KOPT-K1 (cell line): Measurements from ENCODE around the gene ZNF512B.
"Not testable (repeated sequence)": the region's sequence is repeated elsewhere in the genome, so short reads cannot be mapped to it uniquely, and the experiment has no call there.

Source experiments
- H3K27ac ChIP-seq: fragments of 200-600 bp; sonication (generic); 2 replicates; pipeline ENCODE4 v1.5.1; 2016; ENCODE audit warnings: antibody characterized with exemption, mild to moderate bottlenecking, low read depth, low read length; ENCODE audit not compliant: poor library complexity, severe bottlenecking
- H3K36me3 ChIP-seq: fragments of 200-600 bp; sonication (generic); 2 replicates; pipeline ENCODE4 v1.5.1; 2017; ENCODE audit warnings: antibody characterized with exemption, mild to moderate bottlenecking, low read length, moderate library complexity; ENCODE audit not compliant: insufficient read depth
- H3K9me3 ChIP-seq: fragments of 200-600 bp; sonication (generic); 2 replicates; pipeline ENCODE4 v1.5.1; 2017; ENCODE audit warnings: antibody characterized with exemption, low read length, mild to moderate bottlenecking; ENCODE audit not compliant: insufficient read depth, poor library complexity, severe bottlenecking

ZNF512B gene

GRCh38 chr20:63969838-63970713 lies at the start of gene ZNF512B:
Gene ZNF512B (minus strand): TSS chr20:63969930. CDS start chr20:63967950, 1,980 bp downstream.
- Histone ChIP-seq H3K27ac (peak within 1 kb of the TSS; percentile 87), H3K36me3 (peaks cover 28% of the 10 kb centered on the region), H3K9me3 (peaks cover 32% of the 10 kb centered on the region)

GRCh38 chr20:64015635-64016034 lies 45.9 kb upstream of the ZNF512B start:
- no peak overlapping the region for H3K27ac ChIP-seq
- peaks cover 10% of the 10 kb centered on the region for H3K9me3 ChIP-seq
- peaks cover 89% of the 10 kb centered on the region for H3K36me3 ChIP-seq

GRCh38 chr20:64012385-64013154 lies 42.8 kb upstream of the ZNF512B start:
- Histone ChIP-seq H3K36me3 (peaks cover 90% of the 10 kb centered on the region), H3K9me3 (peaks cover 35% of the 10 kb centered on the region)
- H3K27ac ChIP-seq, result not testable (repeated sequence)

- H3K27ac ChIP-seq, result no peak overlapping the region
- peaks cover 35% of the 10 kb centered on the region for H3K9me3 ChIP-seq
- peaks cover 90% of the 10 kb centered on the region for H3K36me3 ChIP-seq
These were observed 41.6 kb upstream of the ZNF512B start for GRCh38 chr20:64011366-64011779.

- Histone ChIP-seq H3K27ac (no peak overlapping the region), H3K9me3 (peaks cover 35% of the 10 kb centered on the region), H3K36me3 (peaks cover 90% of the 10 kb centered on the region)
These were observed 41.0 kb upstream of the ZNF512B start for GRCh38 chr20:64010711-64011237.

- Histone ChIP-seq H3K27ac (no peak overlapping the region), H3K9me3 (peaks cover 35% of the 10 kb centered on the region), H3K36me3 (peaks cover 90% of the 10 kb centered on the region)
These were observed 40.2 kb upstream of the ZNF512B start for GRCh38 chr20:64009811-64010387.

- H3K27ac ChIP-seq, result no peak overlapping the region
- H3K36me3 ChIP-seq, result peaks cover 94% of the 10 kb centered on the region
- H3K9me3 ChIP-seq, result peaks cover 35% of the 10 kb centered on the region
These were observed 37.2 kb upstream of the ZNF512B start for GRCh38 chr20:64006902-64007301.

- Histone ChIP-seq H3K9me3 (peaks cover 33% of the 10 kb centered on the region), H3K27ac (no peak overlapping the region), H3K36me3 (peaks cover 96% of the 10 kb centered on the region)
These were observed 36.8 kb upstream of the ZNF512B start for GRCh38 chr20:64006490-64006889.

GRCh38 chr20:64005394-64005793 lies 35.7 kb upstream of the ZNF512B start:
- peaks cover 96% of the 10 kb centered on the region for H3K36me3 ChIP-seq
- H3K27ac ChIP-seq, result no peak overlapping the region
- H3K9me3 ChIP-seq, result peaks cover 22% of the 10 kb centered on the region

GRCh38 chr20:64003960-64004725 lies 34.4 kb upstream of the ZNF512B start:
- no peak overlapping the region for H3K27ac ChIP-seq
- H3K9me3 ChIP-seq, result peaks cover 14% of the 10 kb centered on the region
- H3K36me3 ChIP-seq, result peaks cover 96% of the 10 kb centered on the region

- H3K9me3 ChIP-seq, result no peaks in the 10 kb centered on the region
- peaks cover 89% of the 10 kb centered on the region for H3K36me3 ChIP-seq
- no peak overlapping the region for H3K27ac ChIP-seq
These were observed 31.9 kb upstream of the ZNF512B start for GRCh38 chr20:64001607-64002011.

- Histone ChIP-seq H3K27ac (no peak overlapping the region), H3K36me3 (peaks cover 89% of the 10 kb centered on the region), H3K9me3 (no peaks in the 10 kb centered on the region)
These were observed 31.2 kb upstream of the ZNF512B start for GRCh38 chr20:64000906-64001305.

GRCh38 chr20:63982937-63983336 lies 13.2 kb upstream of the ZNF512B start:
- peaks cover 57% of the 10 kb centered on the region for H3K36me3 ChIP-seq
- no peaks in the 10 kb centered on the region for H3K9me3 ChIP-seq
- H3K27ac ChIP-seq, result no peak overlapping the region
